ENCODE measurements around the gene PAAF1. TPM values are rescaled to one million over a fixed set of nuclear protein-coding genes. Genes with fewer than 3 reads are reported as not detected.

PAAF1 gene
- total and polyA plus RNA-seq, 8 donors = 8.0 to 15.9 (median 11.4) TPM

- intact Hi-C loops (cut with DNase I) = no loop called here
- no peaks in the 10 kb centered on the region for H3K9me3 ChIP-seq
- no peak for ATAC-seq
- H3K36me3 ChIP-seq = peaks cover 0 to 20% (median 0%) of the 10 kb centered on the region in 3 donors
- peaks cover 0 to 6% (median 5%) of the 10 kb centered on the region in 3 donors for H3K4me1 ChIP-seq
- no peak for FAIRE-seq
- no peak for TF ChIP-seq CTCF (IDR thresholded peaks at IDR 0.05)
- WGBS, 2 donors = 96 to 97% methylated on average over 2 of the region's 2 CpGs
- DNase-seq = no peak
- no peak overlapping the region for H3K27ac ChIP-seq
- H3K27me3 ChIP-seq = no peaks in the 10 kb centered on the region
- no peak overlapping the region for H3K4me3 ChIP-seq
These were observed 35.2 kb downstream of the PAAF1 start for GRCh38 chr11:73912026-73912425.

GRCh38 chr11:73913472-73913871 lies 36.7 kb downstream of the PAAF1 start:
- Histone ChIP-seq H3K9me3 (no peaks in the 10 kb centered on the region), H3K36me3 (peaks cover 0 to 21% (median 0%) of the 10 kb centered on the region in 3 donors), H3K27me3 (no peaks in the 10 kb centered on the region), H3K4me3 (no peak overlapping the region), H3K27ac (no peak overlapping the region), H3K4me1 (peaks cover 0 to 6% (median 5%) of the 10 kb centered on the region in 3 donors)
- ATAC-seq (no peak), DNase-seq (no peak), FAIRE-seq (no peak)
- TF ChIP-seq CTCF (IDR thresholded peaks at IDR 0.05) = no peak
- intact Hi-C loops (cut with DNase I) = no loop called here

GRCh38 chr11:73914284-73914683 lies 37.5 kb downstream of the PAAF1 start:
- ATAC-seq (peak; percentile 46 to 84 (median 58)), DNase-seq (peak in 2 of 6 donors; percentile 21 to 32), FAIRE-seq (no peak)
- intact Hi-C loops (cut with DNase I) = no loop called here
- Histone ChIP-seq H3K4me1 (peaks cover 0 to 6% (median 5%) of the 10 kb centered on the region in 3 donors), H3K27ac (no peak overlapping the region), H3K4me3 (no peak overlapping the region), H3K9me3 (no peaks in the 10 kb centered on the region), H3K27me3 (no peaks in the 10 kb centered on the region), H3K36me3 (peaks cover 0 to 29% (median 5%) of the 10 kb centered on the region in 3 donors)
- 32% methylated on average over 4 of the region's 4 CpGs for WGBS, 2 donors
- TF ChIP-seq CTCF (IDR thresholded peaks at IDR 0.05) = no peak

GRCh38 chr11:73916435-73916834 lies 39.6 kb downstream of the PAAF1 start:
- WGBS, 2 donors = 17 to 20% methylated on average over 1 of the region's 1 CpG
- H3K27ac ChIP-seq = peak overlapping the region in 2 of 4 donors; percentile 4 to 14
- ATAC-seq (peak; percentile 78 to 88 (median 82)), FAIRE-seq (no peak), DNase-seq (peak in 2 of 6 donors; percentile 14 to 22)
- H3K4me3 ChIP-seq = no peak overlapping the region
- intact Hi-C loops (cut with DNase I) = no loop called here
- no peaks in the 10 kb centered on the region for H3K27me3 ChIP-seq
- H3K36me3 ChIP-seq = peaks cover 0 to 33% (median 8%) of the 10 kb centered on the region in 3 donors
- H3K9me3 ChIP-seq = no peaks in the 10 kb centered on the region
- TF ChIP-seq CTCF (IDR thresholded peaks at IDR 0.05) = no peak
- peaks cover 0 to 6% (median 5%) of the 10 kb centered on the region in 3 donors for H3K4me1 ChIP-seq

- no peak for TF ChIP-seq CTCF (IDR thresholded peaks at IDR 0.05)
- no peak for DNase-seq
- H3K27ac ChIP-seq = no peak overlapping the region
- H3K9me3 ChIP-seq = no peaks in the 10 kb centered on the region
- H3K36me3 ChIP-seq = peaks cover 0 to 29% (median 8%) of the 10 kb centered on the region in 3 donors
- no peaks in the 10 kb centered on the region for H3K4me1 ChIP-seq
- no peaks in the 10 kb centered on the region for H3K27me3 ChIP-seq
- H3K4me3 ChIP-seq = no peak overlapping the region
- intact Hi-C loops (cut with DNase I) = no loop called here
- FAIRE-seq = no peak
- no peak for ATAC-seq
- WGBS, 2 donors = 95 to 97% methylated on average over 4 of the region's 4 CpGs
These were observed 44.4 kb downstream of the PAAF1 start for GRCh38 chr11:73921180-73921579.
